Brain microvascular endothelial cell (primary cell): ENCODE measurements around the gene MAP3K14.

Source experiments
- DNase-seq: peaks from one replicate; pipeline ENCODE4 v3.0.0-alpha.2; 2020
- H3K27ac ChIP-seq: fragments of 250-450 bp; sonication (Bioruptor Pico); 2 replicates; pipeline ENCODE4 v1.5.1; 2020; ENCODE audit warnings: mild to moderate bottlenecking, moderate library complexity
- H3K27me3 ChIP-seq: fragments of 250-450 bp; sonication (Bioruptor Pico); replicated peaks from 2 replicates; pipeline ENCODE4 v1.5.1; 2020; ENCODE audit warnings: mild to moderate bottlenecking
- H3K36me3 ChIP-seq: fragments of 250-450 bp; sonication (Bioruptor Pico); replicated peaks from 2 replicates; pipeline ENCODE4 v1.5.1; 2020; ENCODE audit warnings: mild to moderate bottlenecking
- H3K4me3 ChIP-seq: 2 replicates; pipeline ENCODE4 v1.5.1; 2011; ENCODE audit warnings: low read depth, mild to moderate bottlenecking, control low read depth, low read length, moderate library complexity
- in situ Hi-C: cut with HindIII; loops from 2 replicates; pipeline ENCODE4 v1.10.0; 2017; ENCODE audit warnings: low sequenced_read_pairs, low pct_ligation_motif_present
- TF ChIP-seq, protein P1 (sequence below): IDR thresholded peaks from 2 replicates; pipeline ENCODE4 v1.5.1; 2011; ENCODE audit warnings: low read depth, mild to moderate bottlenecking, moderate library complexity, low read length, control low read depth, inconsistent platforms; ENCODE audit errors: missing control alignments

The MAP3K14 gene

DNA sequence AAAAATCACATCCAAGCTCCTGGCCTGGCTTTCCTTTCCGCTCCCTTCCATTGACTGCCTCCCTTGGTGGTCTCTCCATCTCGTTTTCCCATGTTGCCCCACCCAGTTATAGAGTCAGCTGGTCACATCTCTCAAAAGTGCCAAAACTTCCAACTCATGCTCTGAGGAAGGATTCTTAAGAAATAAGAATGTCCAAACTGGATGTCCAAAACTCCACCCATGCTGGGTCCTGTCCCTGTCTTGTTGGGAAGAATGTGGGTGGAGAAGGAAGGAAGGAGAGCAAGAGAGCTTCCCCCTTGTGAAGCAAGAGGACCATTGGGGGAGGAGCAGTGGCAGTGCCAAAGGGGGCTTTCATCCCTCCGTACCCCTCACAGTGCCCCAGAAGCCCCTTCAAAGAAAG, 44.6 kb upstream of the MAP3K14 start:
- H3K27me3 ChIP-seq: no peaks in the 10 kb centered on the region
- DNase-seq: no peak
- in situ Hi-C loops: no loop called here

DNA sequence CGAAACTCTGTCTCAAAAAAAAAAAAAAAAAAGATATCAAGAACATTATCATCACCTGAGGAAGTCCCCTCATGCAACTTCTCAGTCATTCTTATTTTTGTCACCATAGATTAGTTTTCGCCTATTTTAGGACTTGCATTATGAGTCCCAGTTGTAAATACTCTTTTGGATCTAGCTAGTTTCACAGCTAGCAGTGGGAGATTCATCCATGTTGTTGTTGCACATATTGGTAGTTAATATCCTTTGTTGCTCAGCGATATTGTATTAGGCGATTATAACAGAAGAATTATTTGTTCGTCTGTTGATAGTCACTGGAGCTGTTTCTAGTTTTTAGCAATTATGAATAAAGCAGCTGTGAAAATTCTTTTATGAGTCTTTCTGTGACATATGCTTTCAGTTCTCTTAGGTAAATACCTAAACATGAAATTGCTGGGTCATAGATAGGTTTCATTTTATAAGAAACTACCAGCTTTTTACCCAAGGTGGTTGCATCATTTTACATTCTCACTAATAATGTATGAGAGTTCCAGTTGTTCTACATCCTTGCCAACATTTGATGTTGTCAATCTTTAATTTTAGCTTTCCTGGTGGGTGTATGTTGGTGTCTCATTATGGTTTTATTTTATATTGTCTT, 40.7 kb upstream of the MAP3K14 start:
- DNase-seq: no peak
- Histone ChIP-seq H3K4me3 (no peak overlapping the region), H3K27me3 (no peaks in the 10 kb centered on the region), H3K36me3 (no peaks in the 10 kb centered on the region), H3K27ac (no peak overlapping the region)
- in situ Hi-C loops: no loop called here
- TF ChIP-seq, protein P1, sequence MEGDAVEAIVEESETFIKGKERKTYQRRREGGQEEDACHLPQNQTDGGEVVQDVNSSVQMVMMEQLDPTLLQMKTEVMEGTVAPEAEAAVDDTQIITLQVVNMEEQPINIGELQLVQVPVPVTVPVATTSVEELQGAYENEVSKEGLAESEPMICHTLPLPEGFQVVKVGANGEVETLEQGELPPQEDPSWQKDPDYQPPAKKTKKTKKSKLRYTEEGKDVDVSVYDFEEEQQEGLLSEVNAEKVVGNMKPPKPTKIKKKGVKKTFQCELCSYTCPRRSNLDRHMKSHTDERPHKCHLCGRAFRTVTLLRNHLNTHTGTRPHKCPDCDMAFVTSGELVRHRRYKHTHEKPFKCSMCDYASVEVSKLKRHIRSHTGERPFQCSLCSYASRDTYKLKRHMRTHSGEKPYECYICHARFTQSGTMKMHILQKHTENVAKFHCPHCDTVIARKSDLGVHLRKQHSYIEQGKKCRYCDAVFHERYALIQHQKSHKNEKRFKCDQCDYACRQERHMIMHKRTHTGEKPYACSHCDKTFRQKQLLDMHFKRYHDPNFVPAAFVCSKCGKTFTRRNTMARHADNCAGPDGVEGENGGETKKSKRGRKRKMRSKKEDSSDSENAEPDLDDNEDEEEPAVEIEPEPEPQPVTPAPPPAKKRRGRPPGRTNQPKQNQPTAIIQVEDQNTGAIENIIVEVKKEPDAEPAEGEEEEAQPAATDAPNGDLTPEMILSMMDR: no peak

More for the DNA sequence above, 44.6 kb upstream of the MAP3K14 start:
- H3K4me3 ChIP-seq: no peak overlapping the region
- no peaks in the 10 kb centered on the region for H3K36me3 ChIP-seq
- TF ChIP-seq, protein P1: no peak
- H3K27ac ChIP-seq: no peak overlapping the region

DNA sequence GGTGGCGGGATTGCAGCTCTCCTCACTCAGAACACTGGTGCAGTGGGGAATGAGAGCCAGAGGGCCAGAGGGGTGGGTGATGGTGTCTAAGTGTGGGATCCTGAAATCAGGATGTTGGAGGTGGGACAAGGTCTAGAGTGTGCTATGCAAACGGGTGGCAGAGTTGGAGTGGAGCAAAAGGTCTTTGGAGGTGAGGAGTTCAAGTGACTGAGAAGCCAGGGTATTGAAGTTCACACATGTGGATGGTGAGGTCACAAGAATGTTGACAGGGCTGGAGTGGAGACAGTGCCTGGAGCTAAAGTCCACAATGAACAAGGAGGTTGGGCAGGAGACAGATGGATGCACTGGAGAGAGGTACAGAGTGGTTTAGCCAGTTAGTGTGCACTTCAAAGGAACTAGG, 38.3 kb upstream of the MAP3K14 start:
- Histone ChIP-seq H3K27me3 (no peaks in the 10 kb centered on the region), H3K27ac (no peak overlapping the region), H3K4me3 (no peak overlapping the region), H3K36me3 (no peaks in the 10 kb centered on the region)
- TF ChIP-seq, protein P1: no peak
- no peak for DNase-seq
- in situ Hi-C loops: no loop called here

DNA sequence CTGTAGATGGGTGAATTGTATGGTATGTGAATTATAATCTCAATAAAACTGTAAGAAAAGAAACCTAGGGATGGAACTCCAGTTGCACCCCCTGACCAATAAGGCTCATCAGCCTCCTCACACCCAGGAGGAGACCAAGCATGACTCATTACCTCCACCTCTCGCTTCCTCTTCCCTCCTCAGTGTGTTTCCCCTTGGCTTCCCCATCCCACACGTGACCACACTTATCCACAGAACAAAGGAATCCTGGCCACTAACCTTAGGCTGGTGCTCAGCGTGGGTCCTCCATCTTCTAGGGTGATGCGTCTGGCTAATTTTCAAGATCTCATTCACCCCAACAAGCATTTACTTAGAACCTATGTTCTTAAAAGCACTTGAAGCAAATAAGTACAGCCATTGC, 36.2 kb upstream of the MAP3K14 start:
- in situ Hi-C loops: no loop called here
- no peak for DNase-seq
- H3K27me3 ChIP-seq: no peaks in the 10 kb centered on the region

DNA sequence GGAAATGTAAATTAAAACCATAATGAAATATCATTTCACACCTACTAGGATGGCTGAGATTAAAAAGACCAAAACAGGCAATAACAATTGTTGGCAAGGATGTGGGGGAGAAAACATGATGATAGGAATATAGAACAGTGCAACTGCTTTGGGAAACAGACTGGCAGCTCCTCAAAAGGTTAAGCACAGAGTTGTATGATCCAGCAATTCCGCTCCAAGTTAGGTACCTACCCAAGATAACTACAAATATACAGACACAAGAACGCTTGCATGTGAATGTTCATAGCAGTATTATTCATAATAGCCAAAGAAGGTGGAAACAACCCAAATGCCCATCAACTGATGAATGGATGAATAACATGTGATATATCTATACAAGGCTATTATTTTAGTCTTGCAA, 35.0 kb upstream of the MAP3K14 start:
- TF ChIP-seq, protein P1: no peak
- no peak overlapping the region for H3K27ac ChIP-seq
- in situ Hi-C loops: no loop called here
- no peak overlapping the region for H3K4me3 ChIP-seq
- DNase-seq: no peak
- H3K36me3 ChIP-seq: no peaks in the 10 kb centered on the region
- no peaks in the 10 kb centered on the region for H3K27me3 ChIP-seq

More for the DNA sequence above, 36.2 kb upstream of the MAP3K14 start:
- Histone ChIP-seq H3K36me3 (no peaks in the 10 kb centered on the region), H3K27ac (no peak overlapping the region), H3K4me3 (no peak overlapping the region)
- TF ChIP-seq, protein P1: no peak

DNA sequence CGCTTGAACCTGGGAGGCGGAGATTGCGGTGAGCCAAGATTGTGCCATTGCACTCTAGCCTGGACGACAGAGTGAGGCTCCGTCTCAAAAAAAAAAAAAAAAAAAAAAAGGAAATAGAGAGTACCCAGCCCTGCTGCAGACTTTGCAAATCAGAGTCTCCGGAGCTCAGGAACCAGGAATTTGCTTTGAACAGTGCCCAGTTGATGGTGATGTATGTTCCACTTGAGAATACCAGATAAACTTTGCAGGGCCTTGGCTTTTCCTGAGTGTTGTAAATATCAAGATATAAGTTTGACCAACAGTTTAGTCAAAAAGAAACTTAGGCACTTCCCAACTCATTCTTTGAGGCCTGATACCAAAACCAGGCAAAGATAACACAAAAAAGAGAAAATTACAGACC, 30.6 kb upstream of the MAP3K14 start:
- TF ChIP-seq, protein P1: no peak
- H3K27ac ChIP-seq: no peak overlapping the region
- in situ Hi-C loops: no loop called here
- no peaks in the 10 kb centered on the region for H3K27me3 ChIP-seq
- no peak for DNase-seq
- no peaks in the 10 kb centered on the region for H3K36me3 ChIP-seq
- H3K4me3 ChIP-seq: no peak overlapping the region
